H1 (cell line): ENCODE results near the gene PATL2. TPM values are rescaled to one million over a fixed set of nuclear protein-coding genes. Genes with fewer than 3 reads are reported as not detected.

Experiments used
- ATF3 ChIP-seq: IDR thresholded peaks from 2 replicates; pipeline ENCODE4 v1.6.1; 2011; ENCODE audit warnings: low read depth, mild to moderate bottlenecking, low read length; ENCODE audit not compliant: insufficient read depth
- CBX8 ChIP-seq: fragments of 300-800, 300-1000 bp; sonication (generic); IDR thresholded peaks from 2 replicates; pipeline ENCODE4 v1.7.1; 2016; ENCODE audit warnings: low read depth, low read length, borderline replicate concordance
- CEBPB ChIP-seq: IDR thresholded peaks from 2 replicates; pipeline ENCODE4 v1.6.1; 2012; ENCODE audit warnings: low read depth, low read length
- FOSL1 ChIP-seq: IDR thresholded peaks from 2 replicates; pipeline ENCODE4 v1.6.1; 2011; ENCODE audit warnings: mild to moderate bottlenecking, low read depth, low read length, moderate library complexity; ENCODE audit not compliant: insufficient read depth
- HDAC6 ChIP-seq: IDR thresholded peaks from one replicate; pipeline ENCODE4 v1.7.1; 2012; ENCODE audit warnings: low read depth, mild to moderate bottlenecking, inconsistent platforms, low read length, moderate library complexity
- KDM1A ChIP-seq: fragments of 200-600, 300-600 bp; sonication (generic); IDR thresholded peaks from 2 replicates; pipeline ENCODE4 v1.7.1; 2016; ENCODE audit warnings: mild to moderate bottlenecking, low read length, borderline replicate concordance
- RNF2 ChIP-seq: fragments of 200-900, 300-1000 bp; sonication (generic); IDR thresholded peaks from 2 replicates; pipeline ENCODE4 v1.7.1; 2016; ENCODE audit warnings: borderline replicate concordance, low read depth, mild to moderate bottlenecking, antibody characterized with exemption, low read length; ENCODE audit not compliant: poor library complexity, severe bottlenecking; ENCODE audit errors: missing control alignments
- SP2 ChIP-seq: IDR thresholded peaks from 2 replicates; pipeline ENCODE4 v1.6.1; 2012; ENCODE audit warnings: mild to moderate bottlenecking, low read length, inconsistent platforms
- polyA plus RNA-seq, 7 experiments: library from polyadenylated mRNA; depleted of rRNA in 3 of 7; stranded (reverse) in 5 of 7; unstranded in 2 of 7; fragments of >200 nt in 5 of 7; fragments of 200-250 nt in 2 of 7; gene quantifications; 1 replicate in 5 of 7; 2 replicates in 1 of 7; 4 replicates in 1 of 7; pipeline versions ENCODE4 v1.2.1 to v1.2.3, GENCODE V29; 2011 to 2013; ENCODE audit warnings: missing spikeins in 2 of 7, mixed read lengths in 2 of 7
- total RNA-seq: library from RNA; stranded (reverse); fragmentation: NEBNext Ultra II Directional; extraction: Animal tissue kit (Norgen Biotek cat#: 25700); gene quantifications from 2 replicates; pipeline ENCODE4 v1.2.1, GENCODE V29; 2021
- TF ChIP-seq, protein P1 (sequence below): fragments of 300-600 bp; sonication (generic); IDR thresholded peaks from 2 replicates; pipeline ENCODE4 v1.7.1; 2012; ENCODE audit warnings: low read length, moderate library complexity, mild to moderate bottlenecking, inconsistent platforms; ENCODE audit not compliant: insufficient replicate concordance

PATL2 gene
- total and polyA plus RNA-seq, 2 of the 8 experiments (the other 6 are each of a cell fraction or from before 2014, with no cell fraction given) = 0.65 to 1.3 TPM

DNA sequence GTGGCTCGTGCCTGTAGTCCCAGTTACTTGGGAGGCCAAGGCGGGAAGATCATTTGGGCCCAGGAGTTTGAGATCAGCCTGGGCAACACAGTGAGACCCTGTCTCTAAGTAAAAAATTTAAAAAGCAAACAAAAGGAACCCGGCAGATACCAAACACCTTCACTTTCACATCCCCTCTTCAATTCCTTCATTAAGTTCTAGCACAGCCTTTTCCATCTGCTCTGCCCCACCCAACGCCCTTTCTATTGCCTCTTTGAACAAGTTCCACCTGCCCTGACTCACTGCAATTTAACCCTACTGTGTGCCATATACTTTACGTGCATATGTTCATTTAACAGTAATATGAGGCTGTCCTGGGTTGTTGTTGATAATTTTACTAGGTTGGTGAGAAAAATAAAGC, 35.2 kb downstream of the PATL2 start (continued):
- TF ChIP-seq, protein P1, sequence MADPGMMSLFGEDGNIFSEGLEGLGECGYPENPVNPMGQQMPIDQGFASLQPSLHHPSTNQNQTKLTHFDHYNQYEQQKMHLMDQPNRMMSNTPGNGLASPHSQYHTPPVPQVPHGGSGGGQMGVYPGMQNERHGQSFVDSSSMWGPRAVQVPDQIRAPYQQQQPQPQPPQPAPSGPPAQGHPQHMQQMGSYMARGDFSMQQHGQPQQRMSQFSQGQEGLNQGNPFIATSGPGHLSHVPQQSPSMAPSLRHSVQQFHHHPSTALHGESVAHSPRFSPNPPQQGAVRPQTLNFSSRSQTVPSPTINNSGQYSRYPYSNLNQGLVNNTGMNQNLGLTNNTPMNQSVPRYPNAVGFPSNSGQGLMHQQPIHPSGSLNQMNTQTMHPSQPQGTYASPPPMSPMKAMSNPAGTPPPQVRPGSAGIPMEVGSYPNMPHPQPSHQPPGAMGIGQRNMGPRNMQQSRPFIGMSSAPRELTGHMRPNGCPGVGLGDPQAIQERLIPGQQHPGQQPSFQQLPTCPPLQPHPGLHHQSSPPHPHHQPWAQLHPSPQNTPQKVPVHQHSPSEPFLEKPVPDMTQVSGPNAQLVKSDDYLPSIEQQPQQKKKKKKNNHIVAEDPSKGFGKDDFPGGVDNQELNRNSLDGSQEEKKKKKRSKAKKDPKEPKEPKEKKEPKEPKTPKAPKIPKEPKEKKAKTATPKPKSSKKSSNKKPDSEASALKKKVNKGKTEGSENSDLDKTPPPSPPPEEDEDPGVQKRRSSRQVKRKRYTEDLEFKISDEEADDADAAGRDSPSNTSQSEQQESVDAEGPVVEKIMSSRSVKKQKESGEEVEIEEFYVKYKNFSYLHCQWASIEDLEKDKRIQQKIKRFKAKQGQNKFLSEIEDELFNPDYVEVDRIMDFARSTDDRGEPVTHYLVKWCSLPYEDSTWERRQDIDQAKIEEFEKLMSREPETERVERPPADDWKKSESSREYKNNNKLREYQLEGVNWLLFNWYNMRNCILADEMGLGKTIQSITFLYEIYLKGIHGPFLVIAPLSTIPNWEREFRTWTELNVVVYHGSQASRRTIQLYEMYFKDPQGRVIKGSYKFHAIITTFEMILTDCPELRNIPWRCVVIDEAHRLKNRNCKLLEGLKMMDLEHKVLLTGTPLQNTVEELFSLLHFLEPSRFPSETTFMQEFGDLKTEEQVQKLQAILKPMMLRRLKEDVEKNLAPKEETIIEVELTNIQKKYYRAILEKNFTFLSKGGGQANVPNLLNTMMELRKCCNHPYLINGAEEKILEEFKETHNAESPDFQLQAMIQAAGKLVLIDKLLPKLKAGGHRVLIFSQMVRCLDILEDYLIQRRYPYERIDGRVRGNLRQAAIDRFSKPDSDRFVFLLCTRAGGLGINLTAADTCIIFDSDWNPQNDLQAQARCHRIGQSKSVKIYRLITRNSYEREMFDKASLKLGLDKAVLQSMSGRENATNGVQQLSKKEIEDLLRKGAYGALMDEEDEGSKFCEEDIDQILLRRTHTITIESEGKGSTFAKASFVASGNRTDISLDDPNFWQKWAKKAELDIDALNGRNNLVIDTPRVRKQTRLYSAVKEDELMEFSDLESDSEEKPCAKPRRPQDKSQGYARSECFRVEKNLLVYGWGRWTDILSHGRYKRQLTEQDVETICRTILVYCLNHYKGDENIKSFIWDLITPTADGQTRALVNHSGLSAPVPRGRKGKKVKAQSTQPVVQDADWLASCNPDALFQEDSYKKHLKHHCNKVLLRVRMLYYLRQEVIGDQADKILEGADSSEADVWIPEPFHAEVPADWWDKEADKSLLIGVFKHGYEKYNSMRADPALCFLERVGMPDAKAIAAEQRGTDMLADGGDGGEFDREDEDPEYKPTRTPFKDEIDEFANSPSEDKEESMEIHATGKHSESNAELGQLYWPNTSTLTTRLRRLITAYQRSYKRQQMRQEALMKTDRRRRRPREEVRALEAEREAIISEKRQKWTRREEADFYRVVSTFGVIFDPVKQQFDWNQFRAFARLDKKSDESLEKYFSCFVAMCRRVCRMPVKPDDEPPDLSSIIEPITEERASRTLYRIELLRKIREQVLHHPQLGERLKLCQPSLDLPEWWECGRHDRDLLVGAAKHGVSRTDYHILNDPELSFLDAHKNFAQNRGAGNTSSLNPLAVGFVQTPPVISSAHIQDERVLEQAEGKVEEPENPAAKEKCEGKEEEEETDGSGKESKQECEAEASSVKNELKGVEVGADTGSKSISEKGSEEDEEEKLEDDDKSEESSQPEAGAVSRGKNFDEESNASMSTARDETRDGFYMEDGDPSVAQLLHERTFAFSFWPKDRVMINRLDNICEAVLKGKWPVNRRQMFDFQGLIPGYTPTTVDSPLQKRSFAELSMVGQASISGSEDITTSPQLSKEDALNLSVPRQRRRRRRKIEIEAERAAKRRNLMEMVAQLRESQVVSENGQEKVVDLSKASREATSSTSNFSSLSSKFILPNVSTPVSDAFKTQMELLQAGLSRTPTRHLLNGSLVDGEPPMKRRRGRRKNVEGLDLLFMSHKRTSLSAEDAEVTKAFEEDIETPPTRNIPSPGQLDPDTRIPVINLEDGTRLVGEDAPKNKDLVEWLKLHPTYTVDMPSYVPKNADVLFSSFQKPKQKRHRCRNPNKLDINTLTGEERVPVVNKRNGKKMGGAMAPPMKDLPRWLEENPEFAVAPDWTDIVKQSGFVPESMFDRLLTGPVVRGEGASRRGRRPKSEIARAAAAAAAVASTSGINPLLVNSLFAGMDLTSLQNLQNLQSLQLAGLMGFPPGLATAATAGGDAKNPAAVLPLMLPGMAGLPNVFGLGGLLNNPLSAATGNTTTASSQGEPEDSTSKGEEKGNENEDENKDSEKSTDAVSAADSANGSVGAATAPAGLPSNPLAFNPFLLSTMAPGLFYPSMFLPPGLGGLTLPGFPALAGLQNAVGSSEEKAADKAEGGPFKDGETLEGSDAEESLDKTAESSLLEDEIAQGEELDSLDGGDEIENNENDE = no peak
- TF ChIP-seq ATF3 (no peak), RNF2 (no peak), SP2 (no peak), FOSL1 (no peak), CEBPB (no peak), KDM1A (no peak), HDAC6 (no peak), CBX8 (no peak)
